Ishikawa (cell line): Measurements from ENCODE around the gene CACNA2D3.

Experiments used
- EP300 ChIP-seq: IDR thresholded peaks from 2 replicates; pipeline ENCODE4 v1.6.1; 2012; ENCODE audit warnings: borderline replicate concordance
- RAD21 ChIP-seq: IDR thresholded peaks from 2 replicates; pipeline ENCODE4 v1.6.1; 2012; ENCODE audit warnings: low read depth

GRCh38 chr3:54146506-54147239 is 24.3 kb downstream of the CACNA2D3 start:
- TF ChIP-seq EP300 = no peak
- peak; percentile 54 for TF ChIP-seq RAD21
